A549 treated with AZD2906 at 1 μM for 4 hours (cell line): ENCODE data around the gene GPR137C. TPM values are rescaled to one million over a fixed set of nuclear protein-coding genes. Genes with fewer than 3 reads are reported as not detected.

Experiments used
- total RNA-seq: library from RNA; stranded (reverse); fragments of 200-300 nt; extraction: Qiagen RNA extraction; gene quantifications from 5 replicates; pipeline ENCODE4 v1.2.3, GENCODE V29; 2022

Gene GPR137C, protein sequence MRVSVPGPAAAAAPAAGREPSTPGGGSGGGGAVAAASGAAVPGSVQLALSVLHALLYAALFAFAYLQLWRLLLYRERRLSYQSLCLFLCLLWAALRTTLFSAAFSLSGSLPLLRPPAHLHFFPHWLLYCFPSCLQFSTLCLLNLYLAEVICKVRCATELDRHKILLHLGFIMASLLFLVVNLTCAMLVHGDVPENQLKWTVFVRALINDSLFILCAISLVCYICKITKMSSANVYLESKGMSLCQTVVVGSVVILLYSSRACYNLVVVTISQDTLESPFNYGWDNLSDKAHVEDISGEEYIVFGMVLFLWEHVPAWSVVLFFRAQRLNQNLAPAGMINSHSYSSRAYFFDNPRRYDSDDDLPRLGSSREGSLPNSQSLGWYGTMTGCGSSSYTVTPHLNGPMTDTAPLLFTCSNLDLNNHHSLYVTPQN
- 0.06 to 0.15 TPM (median 0.08 TPM) in 5 replicates for total RNA-seq

DNA sequence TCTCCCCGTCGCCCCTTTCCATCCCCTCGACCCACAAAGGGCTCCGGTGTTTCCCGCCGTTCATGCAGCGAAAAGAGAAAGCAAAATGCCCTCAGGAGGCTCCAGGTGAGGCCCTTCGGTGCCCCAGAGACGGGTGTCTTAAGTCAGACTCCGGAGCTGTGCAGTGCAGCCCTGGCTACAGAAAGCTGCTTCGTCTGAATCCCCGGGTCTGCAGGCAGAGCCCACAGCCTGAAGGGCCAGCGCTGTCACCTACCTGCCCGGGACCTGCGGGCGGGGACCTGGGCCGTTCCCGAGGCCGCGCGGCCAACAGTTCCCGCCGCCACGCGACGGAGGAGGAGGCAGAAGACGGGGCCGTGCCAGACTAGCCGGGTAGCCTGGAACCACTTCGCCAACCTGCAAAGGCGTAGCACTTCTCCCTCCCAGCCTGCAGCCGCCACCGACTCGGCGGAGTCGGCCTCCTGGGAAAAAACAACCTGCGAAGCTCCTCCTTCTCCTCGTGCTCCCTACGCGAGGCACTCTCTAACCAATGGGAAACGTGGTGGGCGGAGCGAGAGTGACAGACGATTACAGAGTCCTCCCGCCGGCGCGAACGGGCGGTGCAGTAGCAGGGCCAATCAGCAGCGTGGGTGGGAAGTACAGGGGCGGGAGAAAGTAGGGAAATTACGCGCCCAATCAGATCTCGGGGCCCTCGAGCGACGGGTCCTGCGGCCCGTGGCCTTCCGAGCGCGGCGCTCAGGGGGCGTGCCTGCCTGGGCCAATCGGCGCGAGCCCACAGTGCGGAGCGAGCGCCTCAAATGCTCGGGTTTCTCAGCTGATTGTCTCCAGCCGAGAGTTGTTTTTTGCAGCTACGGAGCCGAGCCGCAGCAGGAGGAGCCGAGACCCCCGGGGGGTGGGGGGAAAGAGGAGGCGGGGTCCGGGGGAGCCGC, at the start of gene GPR137C, which contains the start of gene TXNDC16:
Gene GPR137C (plus strand): TSS at position 774 of the 926 bp plus-strand sequence. CDS start 312 bp downstream, outside the sequence.
Gene TXNDC16 (minus strand): TSS at position 443 of the 926 bp plus-strand sequence. CDS start 8,948 bp downstream, outside the sequence.

Other genes with a start within 250 kb of the GPR137C start
- gene PTGER2, start 238.5 kb upstream of the GPR137C start, total RNA-seq = 3.0 to 4.5 TPM (median 4.2 TPM) in 5 replicates
- gene TXNDC16, start 331 bp upstream of the GPR137C start, total RNA-seq = 0.80 to 1.4 TPM (median 1.2 TPM) in 5 replicates
- gene ERO1A, start 142.7 kb downstream of the GPR137C start, total RNA-seq = 46.5 to 53.6 TPM (median 50.4 TPM) in 5 replicates
- 75.5 to 107 TPM (median 78.7 TPM) in 5 replicates for gene PSMC6, start 154.4 kb downstream of the GPR137C start, total RNA-seq
- gene STYX, start 177.3 kb downstream of the GPR137C start, total RNA-seq = 5.3 to 6.8 TPM (median 6.2 TPM) in 5 replicates
- 42.8 to 48.9 TPM (median 46.4 TPM) in 5 replicates for gene GNPNAT1, start 238.8 kb downstream of the GPR137C start, total RNA-seq